Tibial artery (tissue), 4 donors: ENCODE results near the gene TPK1.

ENCODE experiments used
- DNase-seq, 2 donors: peaks; one replicate each; pipeline ENCODE4 v3.0.0-alpha.2; 2019
- H3K27ac ChIP-seq, 2 donors: fragments of 200-600 bp; sonication (generic) in 1 of 2; 1 replicate in 1 of 2; 2 replicates in 1 of 2; pipeline ENCODE4 v1.5.1; 2018 to 2019; ENCODE audit warnings: mild to moderate bottlenecking in 1 of 2
- H3K27me3 ChIP-seq, 2 donors: fragments of 200-600 bp; sonication (generic) in 1 of 2; one replicate each; pipeline versions ENCODE4 v1.5.1 to v1.6.0; 2016 to 2019
- H3K36me3 ChIP-seq, 3 donors: fragments of 200-600 bp; sonication (generic) in 2 of 3; one replicate each; pipeline ENCODE4 v1.5.1; 2016 to 2019; ENCODE audit warnings: mild to moderate bottlenecking in 2 of 3
- H3K4me1 ChIP-seq, 4 donors: fragments of 200-600 bp; sonication (generic) in 2 of 4; 1 replicate in 3 of 4; 2 replicates in 1 of 4; pipeline ENCODE4 v1.5.1; 2016 to 2019
- H3K4me3 ChIP-seq, 2 donors: fragments of 200-600 bp; sonication (generic) in 1 of 2; 1 replicate in 1 of 2; 2 replicates in 1 of 2; pipeline ENCODE4 v1.5.1; 2018 to 2019; ENCODE audit warnings: mild to moderate bottlenecking in 2 of 2
- H3K9me3 ChIP-seq, 3 donors: fragments of 200-600 bp; sonication (generic) in 1 of 3; one replicate each; pipeline ENCODE4 v1.5.1; 2016 to 2019
- CTCF ChIP-seq, 2 experiments: fragments of 200-600 bp in 1 of 2; fragments of 450-650 bp in 1 of 2; IDR thresholded peaks; one replicate each; pipeline ENCODE4 v1.5.1; 2017 to 2019; ENCODE audit warnings: antibody characterized with exemption in 2 of 2, mild to moderate bottlenecking in 1 of 2, moderate library complexity in 1 of 2
- intact Hi-C: fragments of 100-400 bp; cut with DNase I; formaldehyde crosslinking; loops from one replicate; pipeline ENCODE4 v1.15.0; 2023; ENCODE audit warnings: low total_unique reads

TPK1 gene

GRCh38 chr7:144474363-144474762 is 361.5 kb downstream of the TPK1 start:
- H3K27ac ChIP-seq: no peak overlapping the region
- H3K4me3 ChIP-seq: no peak overlapping the region
- intact Hi-C loops: no loop called here
- no peak for TF ChIP-seq CTCF (IDR thresholded peaks at IDR 0.05)
- H3K27me3 ChIP-seq: no peaks in the 10 kb centered on the region
- no peaks in the 10 kb centered on the region for H3K4me1 ChIP-seq
- H3K9me3 ChIP-seq: no peaks in the 10 kb centered on the region
- H3K36me3 ChIP-seq: no peaks in the 10 kb centered on the region
- DNase-seq: no peak

GRCh38 chr7:144473908-144474307 is 361.9 kb downstream of the TPK1 start:
- H3K27me3 ChIP-seq: no peaks in the 10 kb centered on the region
- TF ChIP-seq CTCF (IDR thresholded peaks at IDR 0.05): no peak
- intact Hi-C loops: no loop called here

GRCh38 chr7:144470078-144470477 is 365.8 kb downstream of the TPK1 start:
- intact Hi-C loops: no loop called here
- TF ChIP-seq CTCF (IDR thresholded peaks at IDR 0.05): no peak
- H3K4me1 ChIP-seq: no peaks in the 10 kb centered on the region
- no peak overlapping the region for H3K4me3 ChIP-seq
- no peak for DNase-seq
- H3K36me3 ChIP-seq: no peaks in the 10 kb centered on the region
- no peaks in the 10 kb centered on the region for H3K27me3 ChIP-seq
- H3K9me3 ChIP-seq: no peaks in the 10 kb centered on the region
- H3K27ac ChIP-seq: no peak overlapping the region

More at GRCh38 chr7:144473908-144474307, 361.9 kb downstream of the TPK1 start:
- Histone ChIP-seq H3K4me1 (no peaks in the 10 kb centered on the region), H3K4me3 (no peak overlapping the region), H3K36me3 (no peaks in the 10 kb centered on the region), H3K9me3 (no peaks in the 10 kb centered on the region), H3K27ac (no peak overlapping the region)
- DNase-seq: no peak

- Histone ChIP-seq H3K9me3 (no peaks in the 10 kb centered on the region), H3K4me1 (no peaks in the 10 kb centered on the region), H3K4me3 (no peak overlapping the region), H3K27me3 (no peaks in the 10 kb centered on the region), H3K36me3 (no peaks in the 10 kb centered on the region), H3K27ac (no peak overlapping the region)
- DNase-seq: no peak
- intact Hi-C loops: no loop called here
- no peak for TF ChIP-seq CTCF (IDR thresholded peaks at IDR 0.05)
These were observed 366.7 kb downstream of the TPK1 start for GRCh38 chr7:144468990-144469732.

GRCh38 chr7:144459635-144460034 is 376.2 kb downstream of the TPK1 start:
- H3K4me1 ChIP-seq: no peaks in the 10 kb centered on the region
- intact Hi-C loops: no loop called here
- H3K9me3 ChIP-seq: no peaks in the 10 kb centered on the region
- no peak overlapping the region for H3K4me3 ChIP-seq
- no peak overlapping the region for H3K27ac ChIP-seq
- no peaks in the 10 kb centered on the region for H3K27me3 ChIP-seq
- peaks cover 0 to 8% (median 4%) of the 10 kb centered on the region in 3 donors for H3K36me3 ChIP-seq
- DNase-seq: no peak
- no peak for TF ChIP-seq CTCF (IDR thresholded peaks at IDR 0.05)

GRCh38 chr7:144455040-144455404 is 380.8 kb downstream of the TPK1 start:
- no peaks in the 10 kb centered on the region for H3K36me3 ChIP-seq
- TF ChIP-seq CTCF (IDR thresholded peaks at IDR 0.05): no peak

More at GRCh38 chr7:144455040-144455404, 380.8 kb downstream of the TPK1 start:
- no peak for DNase-seq
- no peaks in the 10 kb centered on the region for H3K9me3 ChIP-seq
- H3K27me3 ChIP-seq: no peaks in the 10 kb centered on the region
- intact Hi-C loops: no loop called here
- H3K4me3 ChIP-seq: no peak overlapping the region
- H3K27ac ChIP-seq: no peak overlapping the region
- no peaks in the 10 kb centered on the region for H3K4me1 ChIP-seq
